Liver (tissue), 9 donors: Measurements from ENCODE around the gene INO80D. TPM values are rescaled to one million over a fixed set of nuclear protein-coding genes. Genes with fewer than 3 reads are reported as not detected.

Experiments
- DNase-seq: peaks from one replicate; pipeline ENCODE4 v3.0.0-alpha.2; 2017; ENCODE audit warnings: low spot score
- H3K27ac ChIP-seq, 2 donors: one replicate each; pipeline ENCODE4 v1.7.0; 2013; ENCODE audit warnings: inconsistent platforms in 2 of 2, low read length in 2 of 2, control low read depth in 1 of 2, low read depth in 1 of 2, mild to moderate bottlenecking in 1 of 2
- H3K27me3 ChIP-seq, 4 donors: one replicate each; pipeline versions ENCODE4 v1.6.1 to v1.7.0; 2013; ENCODE audit warnings: low read length in 3 of 4, inconsistent platforms in 1 of 4, mild to moderate bottlenecking in 1 of 4, moderate library complexity in 1 of 4; ENCODE audit not compliant: control insufficient read depth in 4 of 4, insufficient read depth in 4 of 4
- H3K36me3 ChIP-seq, 4 donors: one replicate each; pipeline versions ENCODE4 v1.6.1 to v1.7.0; 2013; ENCODE audit warnings: low read length in 3 of 4, mild to moderate bottlenecking in 3 of 4, low read depth in 1 of 4, moderate library complexity in 1 of 4; ENCODE audit not compliant: control insufficient read depth in 4 of 4, insufficient read depth in 3 of 4
- H3K4me1 ChIP-seq, 4 donors: one replicate each; pipeline versions ENCODE4 v1.6.1 to v1.7.0; 2013; ENCODE audit warnings: low read length in 3 of 4, mild to moderate bottlenecking in 3 of 4, moderate library complexity in 1 of 4; ENCODE audit not compliant: control insufficient read depth in 4 of 4, insufficient read depth in 4 of 4
- H3K4me3 ChIP-seq, 3 donors: one replicate each; pipeline versions ENCODE4 v1.6.1 to v1.7.0; 2013; ENCODE audit warnings: low read length in 3 of 3, control low read depth in 1 of 3, low read depth in 1 of 3, mild to moderate bottlenecking in 1 of 3
- H3K9ac ChIP-seq, 2 donors: one replicate each; pipeline ENCODE4 v1.7.0; 2013; ENCODE audit warnings: low read length in 2 of 2, mild to moderate bottlenecking in 2 of 2, moderate library complexity in 2 of 2, control low read depth in 1 of 2, low read depth in 1 of 2
- H3K9me3 ChIP-seq, 4 donors: one replicate each; pipeline versions ENCODE4 v1.6.1 to v1.7.0; 2013; ENCODE audit warnings: low read length in 3 of 4; ENCODE audit not compliant: control insufficient read depth in 4 of 4
- EGR1 ChIP-seq, 2 donors: IDR thresholded peaks; 2 replicates each; pipeline ENCODE4 v1.6.1; 2016 to 2018; ENCODE audit warnings: antibody characterized with exemption in 2 of 2, low read depth in 2 of 2
- FOXA1 ChIP-seq: IDR thresholded peaks from 2 replicates; pipeline ENCODE4 v1.6.1; 2016; ENCODE audit warnings: antibody characterized with exemption
- FOXA2 ChIP-seq: IDR thresholded peaks from 2 replicates; pipeline ENCODE4 v1.6.1; 2016; ENCODE audit warnings: antibody characterized with exemption
- GABPA ChIP-seq, 2 donors: IDR thresholded peaks in 1 of 2; conservative IDR thresholded peaks in 1 of 2; 2 replicates each; pipeline ENCODE4 v1.6.1; 2016; ENCODE audit warnings: antibody characterized with exemption in 2 of 2, mild to moderate bottlenecking in 1 of 2, moderate library complexity in 1 of 2
- HNF4A ChIP-seq, 2 donors: conservative IDR thresholded peaks; 2 replicates each; pipeline ENCODE4 v1.6.1; 2016; ENCODE audit warnings: antibody characterized with exemption in 2 of 2, mild to moderate bottlenecking in 2 of 2
- HNF4G ChIP-seq: IDR thresholded peaks from 2 replicates; pipeline ENCODE4 v1.6.1; 2016; ENCODE audit warnings: antibody characterized with exemption
- JUND ChIP-seq, 2 donors: IDR thresholded peaks; 2 replicates each; pipeline ENCODE4 v1.6.1; 2016; ENCODE audit warnings: antibody characterized with exemption in 2 of 2
- NR2F2 ChIP-seq: IDR thresholded peaks from 2 replicates; pipeline ENCODE4 v1.6.1; 2016; ENCODE audit warnings: antibody characterized with exemption
- RAD21 ChIP-seq, 2 donors: IDR thresholded peaks; 2 replicates each; pipeline ENCODE4 v1.6.1; 2016; ENCODE audit warnings: antibody characterized with exemption in 2 of 2, mild to moderate bottlenecking in 2 of 2
- RXRA ChIP-seq, 2 donors: IDR thresholded peaks; 2 replicates each; pipeline ENCODE4 v1.6.1; 2017 to 2018; ENCODE audit warnings: antibody characterized with exemption in 2 of 2, mild to moderate bottlenecking in 1 of 2
- SP1 ChIP-seq: IDR thresholded peaks from 2 replicates; pipeline ENCODE4 v1.6.1; 2018; ENCODE audit warnings: antibody characterized with exemption, mild to moderate bottlenecking
- TAF1 ChIP-seq: conservative IDR thresholded peaks from 2 replicates; pipeline ENCODE4 v1.6.1; 2016; ENCODE audit warnings: antibody characterized with exemption, mild to moderate bottlenecking
- YY1 ChIP-seq: IDR thresholded peaks from 2 replicates; pipeline ENCODE4 v1.6.1; 2016; ENCODE audit warnings: antibody characterized with exemption, mild to moderate bottlenecking
- WGBS: extraction: QIAGEN DNeasy Blood & Tissue Kit; methylation state at CpG from one replicate; pipeline ENCODE4 v1.1.7; 2013; 5-methylcytosine and 5-hydroxymethylcytosine counted together
- polyA plus RNA-seq, 2 donors: library from polyadenylated mRNA; stranded (reverse) in 1 of 2; unstranded in 1 of 2; fragments of 200-250 nt in 1 of 2; fragments of >200 nt in 1 of 2; fragmentation: Nextera tagmentation in 1 of 2; extraction: Ambion mirVana in 1 of 2; gene quantifications; one replicate each; pipeline versions ENCODE4 v1.2.1 to v1.2.3, GENCODE V29; 2013 to 2015
- total RNA-seq, 2 donors: library from RNA; depleted of rRNA; stranded (reverse); fragments of >200 nt; gene quantifications; one replicate each; pipeline ENCODE4 v1.2.3, GENCODE V29; 2014
- TF ChIP-seq, protein P1 (sequence below): IDR thresholded peaks from 2 replicates; pipeline ENCODE4 v1.6.1; 2016; ENCODE audit warnings: antibody characterized with exemption
- TF ChIP-seq, protein P2 (sequence below): IDR thresholded peaks from 2 replicates; pipeline ENCODE4 v1.6.1; 2016; ENCODE audit warnings: antibody characterized with exemption, mild to moderate bottlenecking
- TF ChIP-seq, protein P3 (sequence below): IDR thresholded peaks from 2 replicates; pipeline ENCODE4 v1.6.1; 2016; ENCODE audit warnings: antibody characterized with exemption
- TF ChIP-seq, protein P4 (sequence below): fragments of 150-350 bp; IDR thresholded peaks from 2 replicates; pipeline ENCODE4 v1.5.1; 2017; ENCODE audit warnings: improper control_type of control experiment, low read depth, low read length; ENCODE audit not compliant: missing input control
- donor health status: healthy.
- donor health status: healthy.
- donor health status: healthy.
- donor health status: healthy.
- donor health status: healthy.

Gene INO80D
- total and polyA plus RNA-seq, 4 donors: 0.76 to 10.3 (median 5.4) TPM

DNA sequence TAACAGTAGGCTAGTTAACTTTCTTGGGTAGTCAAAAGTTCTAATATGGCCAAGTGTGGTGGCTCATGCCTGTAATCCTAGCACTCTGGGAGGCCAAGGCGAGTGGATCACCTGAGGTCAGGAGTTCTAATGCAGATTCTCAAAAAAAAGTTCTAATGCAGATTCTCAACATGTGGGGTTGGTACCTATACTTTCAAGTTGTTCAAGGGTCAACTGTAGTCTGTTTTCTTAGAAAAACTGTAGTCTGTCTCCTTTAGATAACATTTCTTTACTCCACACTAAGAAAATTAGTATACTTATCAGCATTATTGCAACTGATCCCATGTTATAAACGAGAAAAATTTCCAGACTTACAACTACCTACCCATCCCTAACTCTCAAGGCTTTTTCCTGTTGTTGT lies 16.6 kb downstream of the INO80D start:
- H3K27me3 ChIP-seq: no peaks in the 10 kb centered on the region
- no peaks in the 10 kb centered on the region for H3K36me3 ChIP-seq
- H3K4me1 ChIP-seq: peaks cover 0 to 3% (median 1%) of the 10 kb centered on the region in 4 donors
- H3K27ac ChIP-seq: no peak overlapping the region
- DNase-seq: no peak
- H3K4me3 ChIP-seq: no peak overlapping the region
- H3K9ac ChIP-seq: no peak overlapping the region
- TF ChIP-seq GABPA (IDR thresholded peaks at IDR 0.05 in 1 of 2, conservative IDR thresholded peaks at IDR 0.05 in 1 of 2) (no peak), HNF4A (conservative IDR thresholded peaks at IDR 0.05) (no peak), HNF4G (no peak), YY1 (no peak), TAF1 (no peak), RAD21 (IDR thresholded peaks at IDR 0.05) (no peak), EGR1 (IDR thresholded peaks at IDR 0.05; ENCODE audit: low read depth in 2 of 2) (no peak)
- TF ChIP-seq, protein P1, sequence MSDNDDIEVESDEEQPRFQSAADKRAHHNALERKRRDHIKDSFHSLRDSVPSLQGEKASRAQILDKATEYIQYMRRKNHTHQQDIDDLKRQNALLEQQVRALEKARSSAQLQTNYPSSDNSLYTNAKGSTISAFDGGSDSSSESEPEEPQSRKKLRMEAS: no peak
- H3K9me3 ChIP-seq: no peaks in the 10 kb centered on the region
- whole genome bisulfite sequencing: 95% methylated on average over 2 of the region's 2 CpGs

DNA sequence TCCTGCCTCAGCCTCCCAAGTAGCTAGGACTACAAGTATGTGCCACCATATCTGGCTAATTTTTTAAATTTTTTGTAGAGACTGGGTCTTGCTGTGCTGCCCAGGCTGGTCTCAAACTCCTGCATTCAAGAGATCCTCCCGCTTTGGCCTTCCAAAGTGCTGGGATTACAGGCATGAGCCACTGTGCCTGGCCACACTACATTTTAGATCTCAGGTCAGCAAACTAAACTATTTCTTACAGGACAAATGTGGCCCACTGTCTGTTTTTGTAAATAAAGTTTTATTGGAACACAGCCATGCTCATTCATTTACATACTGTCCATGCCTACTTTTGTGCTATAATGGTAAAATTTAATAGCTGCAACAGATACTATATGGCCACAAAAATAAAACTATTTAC lies 17.8 kb downstream of the INO80D start:
- no peak for DNase-seq
- TF ChIP-seq GABPA (IDR thresholded peaks at IDR 0.05 in 1 of 2, conservative IDR thresholded peaks at IDR 0.05 in 1 of 2): no peak
- TF ChIP-seq, protein P2, sequence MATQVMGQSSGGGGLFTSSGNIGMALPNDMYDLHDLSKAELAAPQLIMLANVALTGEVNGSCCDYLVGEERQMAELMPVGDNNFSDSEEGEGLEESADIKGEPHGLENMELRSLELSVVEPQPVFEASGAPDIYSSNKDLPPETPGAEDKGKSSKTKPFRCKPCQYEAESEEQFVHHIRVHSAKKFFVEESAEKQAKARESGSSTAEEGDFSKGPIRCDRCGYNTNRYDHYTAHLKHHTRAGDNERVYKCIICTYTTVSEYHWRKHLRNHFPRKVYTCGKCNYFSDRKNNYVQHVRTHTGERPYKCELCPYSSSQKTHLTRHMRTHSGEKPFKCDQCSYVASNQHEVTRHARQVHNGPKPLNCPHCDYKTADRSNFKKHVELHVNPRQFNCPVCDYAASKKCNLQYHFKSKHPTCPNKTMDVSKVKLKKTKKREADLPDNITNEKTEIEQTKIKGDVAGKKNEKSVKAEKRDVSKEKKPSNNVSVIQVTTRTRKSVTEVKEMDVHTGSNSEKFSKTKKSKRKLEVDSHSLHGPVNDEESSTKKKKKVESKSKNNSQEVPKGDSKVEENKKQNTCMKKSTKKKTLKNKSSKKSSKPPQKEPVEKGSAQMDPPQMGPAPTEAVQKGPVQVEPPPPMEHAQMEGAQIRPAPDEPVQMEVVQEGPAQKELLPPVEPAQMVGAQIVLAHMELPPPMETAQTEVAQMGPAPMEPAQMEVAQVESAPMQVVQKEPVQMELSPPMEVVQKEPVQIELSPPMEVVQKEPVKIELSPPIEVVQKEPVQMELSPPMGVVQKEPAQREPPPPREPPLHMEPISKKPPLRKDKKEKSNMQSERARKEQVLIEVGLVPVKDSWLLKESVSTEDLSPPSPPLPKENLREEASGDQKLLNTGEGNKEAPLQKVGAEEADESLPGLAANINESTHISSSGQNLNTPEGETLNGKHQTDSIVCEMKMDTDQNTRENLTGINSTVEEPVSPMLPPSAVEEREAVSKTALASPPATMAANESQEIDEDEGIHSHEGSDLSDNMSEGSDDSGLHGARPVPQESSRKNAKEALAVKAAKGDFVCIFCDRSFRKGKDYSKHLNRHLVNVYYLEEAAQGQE: no peak
- TF ChIP-seq FOXA1: no peak
- no peak for TF ChIP-seq HNF4G
- 100% methylated on average over 1 of the region's 1 CpG for WGBS
- no peaks in the 10 kb centered on the region for H3K27me3 ChIP-seq
- no peak overlapping the region for H3K9ac ChIP-seq
- H3K4me1 ChIP-seq: peaks cover 0 to 3% (median 0%) of the 10 kb centered on the region in 4 donors
- H3K27ac ChIP-seq: no peak overlapping the region
- no peak overlapping the region for H3K4me3 ChIP-seq
- H3K36me3 ChIP-seq: no peaks in the 10 kb centered on the region
- H3K9me3 ChIP-seq: no peaks in the 10 kb centered on the region

DNA sequence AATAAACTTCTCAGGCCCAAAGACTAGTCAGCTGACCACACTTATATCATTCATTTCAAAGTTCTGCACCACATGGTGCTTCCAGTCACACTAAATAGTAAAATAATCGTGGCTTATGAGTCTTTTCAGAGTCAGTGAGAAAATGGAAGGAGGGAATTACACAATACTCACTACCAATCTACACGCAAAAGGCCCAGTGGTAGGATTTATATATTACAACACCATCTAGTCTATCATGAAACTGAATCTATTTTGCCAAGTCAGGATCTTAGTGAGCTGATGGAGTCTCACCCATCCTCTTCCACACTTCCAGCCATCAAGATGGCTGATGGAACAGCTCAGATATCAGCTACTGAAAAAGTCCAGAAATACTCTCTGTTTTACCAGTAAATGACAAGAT lies 21.9 kb downstream of the INO80D start:
- Histone ChIP-seq H3K9ac (no peak overlapping the region), H3K27me3 (no peaks in the 10 kb centered on the region), H3K36me3 (peaks cover 0 to 10% (median 4%) of the 10 kb centered on the region in 4 donors), H3K9me3 (no peaks in the 10 kb centered on the region), H3K4me3 (no peak overlapping the region), H3K4me1 (no peaks in the 10 kb centered on the region), H3K27ac (no peak overlapping the region)
- DNase-seq: no peak
- no peak for TF ChIP-seq NR2F2
- no peak for TF ChIP-seq HNF4G
- no peak for TF ChIP-seq FOXA1
- TF ChIP-seq, protein P3, sequence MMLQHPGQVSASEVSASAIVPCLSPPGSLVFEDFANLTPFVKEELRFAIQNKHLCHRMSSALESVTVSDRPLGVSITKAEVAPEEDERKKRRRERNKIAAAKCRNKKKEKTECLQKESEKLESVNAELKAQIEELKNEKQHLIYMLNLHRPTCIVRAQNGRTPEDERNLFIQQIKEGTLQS: no peak
- TF ChIP-seq, protein P4, sequence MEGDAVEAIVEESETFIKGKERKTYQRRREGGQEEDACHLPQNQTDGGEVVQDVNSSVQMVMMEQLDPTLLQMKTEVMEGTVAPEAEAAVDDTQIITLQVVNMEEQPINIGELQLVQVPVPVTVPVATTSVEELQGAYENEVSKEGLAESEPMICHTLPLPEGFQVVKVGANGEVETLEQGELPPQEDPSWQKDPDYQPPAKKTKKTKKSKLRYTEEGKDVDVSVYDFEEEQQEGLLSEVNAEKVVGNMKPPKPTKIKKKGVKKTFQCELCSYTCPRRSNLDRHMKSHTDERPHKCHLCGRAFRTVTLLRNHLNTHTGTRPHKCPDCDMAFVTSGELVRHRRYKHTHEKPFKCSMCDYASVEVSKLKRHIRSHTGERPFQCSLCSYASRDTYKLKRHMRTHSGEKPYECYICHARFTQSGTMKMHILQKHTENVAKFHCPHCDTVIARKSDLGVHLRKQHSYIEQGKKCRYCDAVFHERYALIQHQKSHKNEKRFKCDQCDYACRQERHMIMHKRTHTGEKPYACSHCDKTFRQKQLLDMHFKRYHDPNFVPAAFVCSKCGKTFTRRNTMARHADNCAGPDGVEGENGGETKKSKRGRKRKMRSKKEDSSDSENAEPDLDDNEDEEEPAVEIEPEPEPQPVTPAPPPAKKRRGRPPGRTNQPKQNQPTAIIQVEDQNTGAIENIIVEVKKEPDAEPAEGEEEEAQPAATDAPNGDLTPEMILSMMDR: no peak
- TF ChIP-seq JUND (IDR thresholded peaks at IDR 0.05): no peak
- TF ChIP-seq TAF1: no peak
- no peak for TF ChIP-seq RXRA (IDR thresholded peaks at IDR 0.05)
- TF ChIP-seq HNF4A (conservative IDR thresholded peaks at IDR 0.05): no peak
- TF ChIP-seq SP1: no peak
- TF ChIP-seq RAD21 (IDR thresholded peaks at IDR 0.05): no peak
- no peak for TF ChIP-seq FOXA2
- WGBS: 86% methylated on average over 2 of the region's 2 CpGs
